HuH-7.5 (cell line): Measurements from ENCODE around the gene CCDC192.

Source experiments
- DNase-seq: peaks from one replicate; pipeline ENCODE4 v3.0.0; 2011; ENCODE audit warnings: low spot score

Gene CCDC192

GRCh38 chr5:127884416-127884815 lies 181.2 kb downstream of the CCDC192 start:
- no peak for DNase-seq

- DNase-seq: no peak
These were observed 182.0 kb downstream of the CCDC192 start for GRCh38 chr5:127885176-127885575.

GRCh38 chr5:127886081-127886480 lies 182.9 kb downstream of the CCDC192 start:
- DNase-seq: no peak

GRCh38 chr5:127887282-127887681 lies 184.1 kb downstream of the CCDC192 start:
- DNase-seq: no peak

- DNase-seq: no peak
These were observed 188.8 kb downstream of the CCDC192 start for GRCh38 chr5:127891942-127892341.

- no peak for DNase-seq
These were observed 189.4 kb downstream of the CCDC192 start for GRCh38 chr5:127892467-127893207.

- DNase-seq: no peak
These were observed 190.0 kb downstream of the CCDC192 start for GRCh38 chr5:127893232-127893631.

- DNase-seq: no peak
These were observed 191.3 kb downstream of the CCDC192 start for GRCh38 chr5:127894461-127894860.

GRCh38 chr5:127898551-127899213 lies 195.5 kb downstream of the CCDC192 start:
- DNase-seq: no peak

GRCh38 chr5:127899214-127899610 lies 196.0 kb downstream of the CCDC192 start:
- no peak for DNase-seq

GRCh38 chr5:127906562-127907204 lies 203.5 kb downstream of the CCDC192 start:
- DNase-seq: no peak

- DNase-seq: no peak
These were observed 204.7 kb downstream of the CCDC192 start for GRCh38 chr5:127907907-127908306.

GRCh38 chr5:127909066-127909465 lies 205.9 kb downstream of the CCDC192 start:
- DNase-seq: no peak

- no peak for DNase-seq
These were observed 206.6 kb downstream of the CCDC192 start for GRCh38 chr5:127909821-127910220.

- no peak for DNase-seq
These were observed 207.2 kb downstream of the CCDC192 start for GRCh38 chr5:127910307-127910956.

GRCh38 chr5:127911619-127912018 lies 208.4 kb downstream of the CCDC192 start:
- DNase-seq: no peak

- DNase-seq: no peak
These were observed 209.2 kb downstream of the CCDC192 start for GRCh38 chr5:127912411-127912810.

GRCh38 chr5:127916885-127917573 lies 213.8 kb downstream of the CCDC192 start:
- no peak for DNase-seq

- no peak for DNase-seq
These were observed 216.0 kb downstream of the CCDC192 start for GRCh38 chr5:127919006-127919796.

GRCh38 chr5:127919818-127920217 lies 216.6 kb downstream of the CCDC192 start:
- no peak for DNase-seq

- no peak for DNase-seq
These were observed 217.7 kb downstream of the CCDC192 start for GRCh38 chr5:127920936-127921335.
